Measurements from ENCODE around the gene KCNIP4.

DNA sequence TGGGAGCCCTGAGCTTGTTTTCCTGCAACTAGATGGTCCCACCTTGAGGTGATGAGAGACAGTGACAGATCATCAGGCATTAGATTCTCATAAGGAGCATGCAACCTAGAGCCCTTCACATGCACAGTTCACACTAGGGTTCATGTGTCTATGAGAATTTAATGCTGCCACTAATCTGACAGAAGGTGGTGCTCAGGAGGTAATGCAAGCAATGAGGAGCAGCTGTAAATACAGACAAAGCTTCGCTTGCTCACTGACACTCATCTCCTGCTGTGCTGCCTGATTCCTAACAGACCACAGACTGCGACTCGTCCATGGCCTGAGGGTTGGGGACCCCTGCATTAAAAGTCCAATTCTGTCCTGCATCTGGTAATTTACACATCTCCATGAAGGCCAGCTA is 141.6 kb downstream of the KCNIP4 start:
- TF ChIP-seq CTCF (IDR thresholded peaks at IDR 0.05), result no peak
- TF ChIP-seq POLR2A (IDR thresholded peaks at IDR 0.05; ENCODE audit: low read depth), result no peak
- no peak for TF ChIP-seq POLR2AphosphoS5 (IDR thresholded peaks at IDR 0.05)
- TF ChIP-seq EP300 (IDR thresholded peaks at IDR 0.05), result no peak

Data from esophagus muscularis mucosa (tissue), 4 donors.